ENCODE data around the gene TCAP.

GRCh38 chr17:39650121-39650579 is 15.0 kb upstream of the TCAP start:
- no peak for TF ChIP-seq YY1 (IDR thresholded peaks at IDR 0.05; ENCODE audit: low read depth)
- TF ChIP-seq CTCF (IDR thresholded peaks at IDR 0.05) = no peak
- TF ChIP-seq GABPA (IDR thresholded peaks at IDR 0.05; ENCODE audit: low read depth) = no peak
- no peak for TF ChIP-seq RCOR1 (IDR thresholded peaks at IDR 0.05; ENCODE audit: low read length)
- TF ChIP-seq PBX3 (IDR thresholded peaks at IDR 0.05) = no peak
- no peak for TF ChIP-seq MAX (IDR thresholded peaks at IDR 0.05; ENCODE audit: low read depth)
- TF ChIP-seq EZH2phosphoT487 (IDR thresholded peaks at IDR 0.05; ENCODE audit: borderline replicate concordance, low read depth) = no peak
- no peak for TF ChIP-seq JUND (IDR thresholded peaks at IDR 0.05)
- TF ChIP-seq EP300 (IDR thresholded peaks at IDR 0.05; ENCODE audit: borderline replicate concordance in 1 of 2, low read depth in 1 of 2, low read length in 1 of 2) = no peak
- TF ChIP-seq NFIC (IDR thresholded peaks at IDR 0.05; ENCODE audit: borderline replicate concordance) = no peak
- no peak for TF ChIP-seq ZBTB33 (IDR thresholded peaks at IDR 0.05; ENCODE audit: borderline replicate concordance, low read depth)
- TF ChIP-seq MEF2A (IDR thresholded peaks at IDR 0.05; ENCODE audit: borderline replicate concordance, low read depth) = no peak
- TF ChIP-seq POLR2AphosphoS5 (IDR thresholded peaks at IDR 0.05; ENCODE audit: low read depth, low read length) = no peak

Data from SK-N-SH (cell line).